HG02938 (cell line): Measurements from ENCODE around the gene IGSF9.

Experiments used
- ATAC-seq: cut with Tn5 transposase; IDR thresholded peaks from one replicate; pipeline ENCODE4 v1.9.1; 2021; ENCODE audit warnings: mild to moderate bottlenecking, moderate library complexity; ENCODE audit not compliant: unreplicated experiment

The IGSF9 gene

GRCh38 chr1:159879136-159879535, 66.3 kb downstream of the IGSF9 start:
- no peak for ATAC-seq

GRCh38 chr1:159877695-159878444, 67.5 kb downstream of the IGSF9 start:
- no peak for ATAC-seq
